Islet precursor cell (in vitro differentiated cells): ENCODE results near the gene TSN.
A peak's percentile ranks its signal among the peaks of the same experiment; 100 is the strongest.

Experiments used
- DNase-seq: peaks from one replicate; pipeline ENCODE4 v3.0.0-alpha.2; 2018

The TSN gene

GRCh38 chr2:121746071-121746578, 9.3 kb upstream of the TSN start:
- no peak for DNase-seq

GRCh38 chr2:121748202-121748601, 7.2 kb upstream of the TSN start:
- DNase-seq, result no peak

GRCh38 chr2:121754851-121755236, 607 bp upstream of the TSN start:
- no peak for DNase-seq

GRCh38 chr2:121764681-121765228, 9.3 kb downstream of the TSN start:
- no peak for DNase-seq

- no peak for DNase-seq
These were observed 11.2 kb downstream of the TSN start for GRCh38 chr2:121766624-121767023.

GRCh38 chr2:121768143-121768755, 12.8 kb downstream of the TSN start:
- no peak for DNase-seq

GRCh38 chr2:121771976-121772742, 16.7 kb downstream of the TSN start:
- DNase-seq, result no peak

GRCh38 chr2:121774235-121774634, 18.8 kb downstream of the TSN start:
- no peak for DNase-seq

DNA sequence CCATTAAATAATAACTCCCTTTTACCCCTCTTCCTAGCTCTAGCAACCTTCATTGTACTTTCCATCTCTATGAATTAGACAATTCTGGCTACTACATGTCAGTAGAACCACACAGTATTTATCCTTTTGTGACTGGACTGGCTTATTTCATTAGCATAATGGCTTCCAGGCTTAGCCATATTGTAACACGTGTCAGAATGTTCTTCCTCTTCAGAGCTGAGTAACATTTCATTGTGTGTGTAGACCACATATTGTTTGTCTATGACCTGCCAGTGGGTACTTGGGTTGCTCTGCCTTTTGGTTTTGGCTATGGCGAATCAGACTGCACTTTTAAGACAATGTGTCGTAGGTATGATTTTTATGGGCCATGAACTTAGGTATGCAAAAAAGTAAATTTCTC, 20.9 kb downstream of the TSN start:
- DNase-seq, result no peak

DNA sequence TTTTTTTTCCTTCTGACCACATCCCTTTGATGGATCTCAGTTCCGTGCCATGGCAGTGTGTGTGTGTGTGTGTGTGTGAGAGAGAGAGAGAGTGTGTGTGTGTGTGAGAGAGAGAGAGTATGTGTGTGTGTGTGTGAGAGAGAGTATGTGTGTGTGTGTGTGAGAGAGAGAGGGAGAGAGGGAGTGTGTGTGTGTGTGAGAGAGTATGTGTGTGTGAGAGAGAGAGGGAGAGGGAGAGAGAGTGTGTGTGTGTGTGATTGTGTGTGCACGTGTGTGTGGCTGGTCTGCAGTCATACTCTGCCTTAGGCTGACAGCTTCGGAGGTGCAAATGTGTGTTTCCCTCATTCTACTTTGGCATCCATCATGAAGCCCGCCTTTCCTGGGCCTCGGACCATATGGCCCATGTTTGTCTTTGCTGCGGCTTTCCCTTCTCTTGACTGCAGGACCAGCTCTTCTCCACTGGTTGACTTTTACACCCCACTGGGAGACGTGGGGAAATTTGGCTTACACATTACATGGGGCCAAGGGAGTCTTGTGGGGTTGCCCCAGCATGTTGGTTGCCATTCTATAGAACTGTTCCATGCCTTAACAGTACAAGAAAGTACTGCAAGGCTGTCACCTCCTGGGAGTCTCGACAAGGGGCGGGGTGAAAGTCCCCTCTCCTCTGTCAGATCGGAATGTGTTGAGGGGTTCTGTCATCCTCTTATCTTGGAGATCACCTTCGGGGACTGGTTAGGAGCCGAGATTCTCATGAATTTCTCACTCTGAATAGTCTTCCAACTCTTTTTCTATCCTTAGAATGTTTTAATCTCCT, 21.6 kb downstream of the TSN start:
- no peak for DNase-seq

DNA sequence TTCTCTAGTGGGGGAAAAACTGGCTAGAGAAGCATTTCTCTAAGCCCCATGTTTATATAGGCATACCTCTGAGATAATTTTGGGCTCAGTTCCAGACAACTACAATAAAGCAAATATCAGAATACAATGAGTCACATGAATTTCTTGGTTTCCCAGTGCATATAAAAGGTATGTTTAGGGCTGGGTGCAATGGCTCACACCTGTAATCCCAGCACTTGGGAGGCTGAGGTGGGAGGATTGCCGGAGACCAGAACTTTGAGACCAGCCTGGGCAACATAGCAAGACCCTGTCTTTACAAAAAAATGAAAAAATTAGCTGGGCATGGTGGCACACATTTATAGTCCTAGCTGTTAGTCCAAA, 22.2 kb downstream of the TSN start:
- no peak for DNase-seq

- DNase-seq, result peak; percentile 76
These were observed 23.5 kb downstream of the TSN start for GRCh38 chr2:121778741-121779487.

DNA sequence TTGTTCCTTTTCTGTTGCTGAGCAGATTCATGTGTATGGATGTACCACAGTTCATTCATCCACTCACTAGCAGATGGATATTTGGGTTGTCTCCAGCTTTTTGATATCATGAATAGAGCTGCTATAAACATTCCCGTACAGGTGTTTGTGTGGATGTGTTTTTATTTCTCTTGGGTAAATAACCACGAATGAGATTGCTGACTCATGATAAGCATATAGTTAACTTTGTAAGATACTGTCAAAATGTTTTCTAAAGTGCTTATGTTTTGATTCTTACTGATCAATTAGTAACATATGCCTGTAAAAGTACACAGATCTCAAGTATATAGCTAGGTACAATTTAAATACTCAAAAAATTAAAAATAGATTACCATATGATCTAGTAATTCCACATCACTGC, 27.7 kb downstream of the TSN start:
- DNase-seq, result no peak

DNA sequence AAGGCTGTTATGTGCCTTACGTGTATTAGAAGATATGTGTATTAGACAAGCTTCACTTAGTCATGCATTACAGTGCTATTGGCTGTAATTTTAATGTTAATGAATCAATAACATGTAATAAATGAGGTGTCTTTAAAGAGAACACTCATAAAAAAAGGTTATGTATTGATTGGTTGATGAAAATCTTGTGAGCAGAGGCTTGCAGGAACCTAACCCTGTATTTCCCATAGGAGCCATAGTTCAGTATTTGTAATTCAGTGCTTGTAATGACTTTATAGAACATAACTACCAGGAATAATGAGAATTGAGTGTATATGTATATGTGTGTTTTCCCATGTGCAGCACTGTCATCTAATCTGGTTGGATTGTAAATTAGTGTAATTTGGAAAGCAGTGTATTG, 33.2 kb downstream of the TSN start:
- no peak for DNase-seq

- DNase-seq, result peak; percentile 89
These were observed 35.0 kb downstream of the TSN start for GRCh38 chr2:121790276-121790956.

DNA sequence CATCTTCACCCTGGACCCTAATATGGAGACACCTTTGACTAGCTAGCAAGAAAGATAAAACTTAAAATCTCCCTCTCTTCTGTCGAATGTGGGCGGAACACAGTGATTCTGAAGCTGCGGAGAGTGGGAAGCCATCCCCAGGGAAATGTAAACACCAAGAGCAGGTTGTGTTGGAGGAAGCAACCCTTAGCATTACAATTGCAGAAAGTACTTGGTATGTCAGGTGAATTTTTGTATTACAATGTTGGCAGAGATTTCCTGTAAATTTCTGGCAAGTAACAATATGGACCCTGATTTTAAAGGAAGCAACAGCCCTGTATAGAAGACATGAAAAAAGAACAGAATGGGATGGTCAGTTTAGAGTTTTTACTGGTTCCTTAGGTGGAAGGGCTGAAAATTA, 35.8 kb downstream of the TSN start:
- no peak for DNase-seq

- DNase-seq, result no peak
These were observed 36.4 kb downstream of the TSN start for GRCh38 chr2:121791801-121792221.

DNA sequence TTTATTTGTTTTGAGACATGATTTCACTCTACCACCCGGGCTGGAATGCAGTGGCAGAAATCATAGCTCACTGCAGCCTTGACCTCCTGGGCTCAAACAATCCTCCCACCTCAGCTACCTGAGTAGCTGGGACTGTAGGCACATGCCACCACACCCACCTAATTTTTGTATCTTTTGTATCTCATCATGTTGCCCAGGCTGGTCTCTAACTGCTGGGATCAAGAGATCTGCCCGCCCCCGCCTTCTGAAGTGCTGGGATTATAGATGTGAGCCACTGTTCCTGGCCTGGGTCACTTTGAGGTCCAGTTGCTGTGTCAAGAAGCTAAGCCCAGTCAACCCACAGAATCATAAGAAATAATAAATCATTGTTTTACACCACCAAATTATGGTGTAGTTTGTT, 38.4 kb downstream of the TSN start:
- DNase-seq, result no peak

- no peak for DNase-seq
These were observed 38.8 kb downstream of the TSN start for GRCh38 chr2:121794233-121794632.

DNA sequence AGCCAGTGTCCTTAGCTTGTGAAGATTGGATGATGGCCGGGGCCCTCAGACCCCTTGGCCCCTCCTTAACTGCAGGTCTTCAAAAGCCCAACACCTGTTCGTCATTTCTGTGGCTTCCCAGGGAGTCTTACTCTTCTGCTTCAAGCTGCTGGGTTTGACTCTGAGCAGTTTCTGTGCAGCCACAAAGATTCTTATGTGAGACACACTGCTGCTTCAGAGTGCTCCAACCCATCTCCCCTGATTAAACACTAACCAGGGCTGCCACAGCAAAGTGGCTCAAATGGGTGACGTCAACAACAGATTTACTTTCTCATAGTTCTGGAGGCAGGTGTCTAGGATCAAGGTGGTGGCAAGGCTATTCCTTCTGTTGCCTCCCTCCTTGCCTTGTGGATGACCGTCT, 40.8 kb downstream of the TSN start:
- DNase-seq, result no peak

DNA sequence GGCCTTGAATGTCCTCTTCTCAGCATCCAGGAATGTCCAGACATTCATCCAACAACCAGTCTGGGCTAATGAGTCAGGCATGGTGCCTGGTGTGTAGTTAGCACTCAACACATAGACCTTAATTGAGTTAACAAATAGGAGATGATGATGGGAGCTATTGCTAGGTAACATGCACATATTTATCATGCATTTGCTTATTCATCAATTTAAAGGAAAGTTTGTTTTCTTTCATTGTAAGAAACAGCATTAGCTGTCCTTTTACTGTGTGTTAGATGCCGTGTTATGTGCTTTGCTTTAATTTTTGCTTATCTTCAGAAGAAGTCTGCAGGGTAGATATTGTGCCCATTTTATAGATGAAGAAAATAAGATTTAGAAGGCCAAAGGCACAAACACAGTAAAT, 43.2 kb downstream of the TSN start:
- no peak for DNase-seq

DNA sequence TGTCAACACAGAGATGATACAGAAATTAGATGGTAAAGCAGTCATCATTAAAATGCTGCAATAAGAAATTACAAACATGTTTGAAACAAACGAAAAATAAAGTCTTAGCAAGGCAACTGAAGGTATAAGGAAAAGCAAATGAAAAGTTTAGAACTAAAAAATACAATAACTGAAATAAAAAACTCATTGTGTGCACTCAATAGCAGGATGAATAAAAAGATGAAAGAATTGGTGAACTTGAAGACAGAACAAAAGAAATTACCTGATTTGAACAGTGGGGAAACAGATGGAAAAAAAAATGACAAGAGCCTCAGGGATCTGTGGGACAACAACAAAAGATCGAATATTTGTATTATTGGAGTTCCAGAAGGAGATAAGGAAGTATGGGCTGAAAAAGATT, 46.5 kb downstream of the TSN start:
- DNase-seq, result no peak
